ENCODE measurements around the gene VSX1. TPM values are rescaled to one million over a fixed set of nuclear protein-coding genes. Genes with fewer than 3 reads are reported as not detected.

Gene VSX1
- total and polyA plus RNA-seq, 2 of the 4 experiments (the other 2 are of a cell fraction), result not detected

DNA sequence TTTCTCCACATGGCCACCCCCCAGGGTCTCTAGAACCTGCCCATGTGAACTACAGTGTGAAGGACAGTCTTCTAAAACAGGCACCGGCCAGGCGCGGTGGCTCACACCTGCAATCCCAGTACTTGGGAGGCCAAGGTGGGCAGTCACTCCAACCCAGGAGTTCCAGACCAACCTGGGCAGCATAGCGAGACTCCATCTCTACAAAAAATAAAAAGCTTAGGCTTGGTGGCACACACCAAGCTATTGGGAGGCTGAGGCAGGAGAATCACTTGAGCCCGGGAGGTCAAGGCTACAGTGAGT, 37.7 kb downstream of the VSX1 start:
- H3K14ac ChIP-seq (replicated peaks; ENCODE audit: low read depth, low read length), result no peak overlapping the region
- no peak overlapping the region for H2BK5ac ChIP-seq (ENCODE audit: low read depth, low read length, poor library complexity, severe bottlenecking)
- no peak overlapping the region for H3K4ac ChIP-seq (ENCODE audit: low read depth, low read length)
- CTCF ChIA-PET, result no interaction called here
- in situ Hi-C loops (cut with MboI; ENCODE audit: low sequenced_read_pairs), result no loop called here
- H3K79me1 ChIP-seq (ENCODE audit: low read depth in 1 of 2, low read length in 2 of 2), result no peaks in the 10 kb centered on the region
- H3K4me3 ChIP-seq (ENCODE audit: insufficient read depth, low read depth, low read length), result no peak overlapping the region
- H4K5ac ChIP-seq (ENCODE audit: low read depth, low read length), result no peak overlapping the region
- intact Hi-C loops (cut with micrococcal nuclease), result no loop called here
- H2AK5ac ChIP-seq (ENCODE audit: low read depth, low read length), result no peak overlapping the region
- H4K8ac ChIP-seq (ENCODE audit: low read depth in 2 of 2, low read length in 2 of 2), result no peak overlapping the region
- dilution Hi-C loops (cut with HindIII; ENCODE audit: low sequenced_read_pairs, unreplicated experiment), result no loop called here
- H3K9ac ChIP-seq (ENCODE audit: low read depth, low read length), result no peak overlapping the region
- no peak overlapping the region for H2BK120ac ChIP-seq (ENCODE audit: low read depth, low read length)
- no peaks in the 10 kb centered on the region; the same call in 1 of the 2 replicates for H3K9me1 ChIP-seq (ENCODE audit: insufficient read depth, low read length)
- no CpG with 5 or more reads among the region's 5 CpGs for WGBS, 2 experiments (ENCODE audit: extremely low coverage in 2 of 2, insufficient read length in 1 of 2)
- H3K4me1 ChIP-seq (ENCODE audit: control insufficient read depth, insufficient read depth, low read length), result peaks cover 4% of the 10 kb centered on the region; the same call in 1 of the 2 replicates
- H2BK20ac ChIP-seq (ENCODE audit: low read depth, low read length), result no peak overlapping the region
- no peaks in the 10 kb centered on the region for H3K36me3 ChIP-seq (ENCODE audit: control insufficient read depth, insufficient read depth, low read length)
- no peaks in the 10 kb centered on the region for H3K9me3 ChIP-seq (ENCODE audit: control insufficient read depth, insufficient read depth, low read length)
- POLR2A ChIA-PET (ENCODE audit: unreplicated experiment), result no interaction called here
- H4K91ac ChIP-seq (ENCODE audit: insufficient read depth, low read depth, low read length), result no peak overlapping the region
- BruUV-seq (replicated peaks), result no TSS peak
- H3K27me3 ChIP-seq (ENCODE audit: control insufficient read depth, insufficient read depth, low read length), result peaks cover 26% of the 10 kb centered on the region; the same call in 1 of the 2 replicates
- no peak overlapping the region for H3K18ac ChIP-seq (ENCODE audit: low read depth, low read length)
- no peak overlapping the region for H2AK9ac ChIP-seq (replicated peaks; ENCODE audit: low read depth, low read length, poor library complexity)
- H4K20me1 ChIP-seq (ENCODE audit: insufficient read depth, low read length), result no peaks in the 10 kb centered on the region
- no peak overlapping the region for H2AFZ ChIP-seq (replicated peaks; ENCODE audit: low read length, poor library complexity)
- no peak overlapping the region for H3K56ac ChIP-seq (ENCODE audit: extremely low read depth, insufficient read depth, low read length)
- H2BK15ac ChIP-seq (ENCODE audit: low read depth, low read length), result no peak overlapping the region
- H3K23ac ChIP-seq (ENCODE audit: low read depth, low read length), result no peak overlapping the region
- no peak overlapping the region for H3K27ac ChIP-seq (ENCODE audit: insufficient read depth, low read length)
- TF ChIP-seq SMC3 (IDR thresholded peaks at IDR 0.05; ENCODE audit: low read depth, low read length), result no peak
- no peak for TF ChIP-seq RAD21 (IDR thresholded peaks at IDR 0.05; ENCODE audit: low read length)
- TF ChIP-seq MAFK (IDR thresholded peaks at IDR 0.05; ENCODE audit: low read depth, low read length), result no peak
- no peak for ATAC-seq (ENCODE audit: low read depth)
- H3K4me2 ChIP-seq (ENCODE audit: low read depth, low read length), result no peak overlapping the region
- DNase-seq, result no peak

All from IMR-90 (cell line).